Measurements from ENCODE around the gene KCTD5. TPM values are rescaled to one million over a fixed set of nuclear protein-coding genes. Genes with fewer than 3 reads are reported as not detected.

KCTD5 gene
- total and polyA plus RNA-seq, 9 of the 15 experiments (the other 6 are each of a cell fraction or from before 2014, with no cell fraction given), result 0.73 to 58.3 (median 32.3) TPM

GRCh38 chr16:2663553-2664546 is 18.5 kb upstream of the KCTD5 start (continued):
- TF ChIP-seq ZNF318 (IDR thresholded peaks at IDR 0.05; ENCODE audit: borderline replicate concordance in 1 of 2, low read depth in 1 of 2), result no peak
- TF ChIP-seq XRCC3 (IDR thresholded peaks at IDR 0.05), result no peak
- no peak for TF ChIP-seq ZNF785 (CRISPR knock-in tag; IDR thresholded peaks at IDR 0.05)
- no peak for TF ChIP-seq PTTG1 (tag; IDR thresholded peaks at IDR 0.05; ENCODE audit: low read depth)
- no peak for TF ChIP-seq ZNF507 (tag; conservative IDR thresholded peaks at IDR 0.05)
- no peak for TF ChIP-seq ZNF311 (CRISPR knock-in tag; IDR thresholded peaks at IDR 0.05)
- no peak for TF ChIP-seq ZBTB17 (CRISPR knock-in tag; IDR thresholded peaks at IDR 0.05)
- TF ChIP-seq ZKSCAN3 (CRISPR knock-in tag; IDR thresholded peaks at IDR 0.05), result no peak
- TF ChIP-seq MCM7 (IDR thresholded peaks at IDR 0.05), result no peak
- no peak for TF ChIP-seq RFX1 (IDR thresholded peaks at IDR 0.05)
- no peak for TF ChIP-seq THAP12 (CRISPR knock-in tag; IDR thresholded peaks at IDR 0.05)
- TF ChIP-seq CHAMP1 (IDR thresholded peaks at IDR 0.05), result no peak
- TF ChIP-seq MAFK (IDR thresholded peaks at IDR 0.05; ENCODE audit: low read length), result no peak
